Karpas-422 (cell line): ENCODE results near the gene TES. TPM values are rescaled to one million over a fixed set of nuclear protein-coding genes. Genes with fewer than 3 reads are reported as not detected.
A peak's percentile ranks its signal among the peaks of the same experiment; 100 is the strongest.

ENCODE experiments used
- DNase-seq: peaks from one replicate; pipeline ENCODE4 v3.0.0-alpha.2; 2015
- H2AFZ ChIP-seq: fragments of 200-600 bp; sonication (generic); 2 replicates; pipeline ENCODE4 v1.6.1; 2014; ENCODE audit warnings: antibody characterized with exemption, low read length, mixed read lengths
- H3K27ac ChIP-seq: fragments of 200-600 bp; sonication (generic); 2 replicates; pipeline ENCODE4 v1.5.1; 2014; ENCODE audit warnings: mild to moderate bottlenecking, low read length, moderate library complexity
- H3K27me3 ChIP-seq: fragments of 200-600 bp; sonication (generic); 2 replicates; pipeline ENCODE4 v1.6.1; 2014; ENCODE audit warnings: low read length, mixed read lengths
- H3K36me3 ChIP-seq: fragments of 200-600 bp; sonication (generic); 2 replicates; pipeline ENCODE4 v1.6.1; 2014; ENCODE audit warnings: low read length, mixed read lengths; ENCODE audit not compliant: insufficient read depth
- H3K4me1 ChIP-seq: fragments of 200-600 bp; sonication (generic); 2 replicates; pipeline ENCODE4 v1.6.1; 2014; ENCODE audit warnings: mild to moderate bottlenecking, low read length, mixed read lengths
- H3K4me2 ChIP-seq: fragments of 200-600 bp; sonication (generic); 2 replicates; pipeline ENCODE4 v1.6.1; 2014; ENCODE audit warnings: low read length, low read depth, mild to moderate bottlenecking; ENCODE audit not compliant: poor library complexity, severe bottlenecking
- H3K4me3 ChIP-seq: fragments of 200-600 bp; sonication (generic); 2 replicates; pipeline ENCODE4 v1.5.1; 2014; ENCODE audit warnings: mild to moderate bottlenecking, antibody characterized with exemption, low read length, mixed read lengths
- H3K79me2 ChIP-seq: fragments of 200-600 bp; sonication (generic); 2 replicates; pipeline ENCODE4 v1.6.1; 2014; ENCODE audit warnings: mild to moderate bottlenecking, low read length, mixed read lengths
- H3K9ac ChIP-seq: fragments of 200-600 bp; sonication (generic); 2 replicates; pipeline ENCODE4 v1.6.0; 2014; ENCODE audit warnings: low read length
- H3K9me2 ChIP-seq: fragments of 200-600 bp; sonication (generic), shearing (Covaris generic); replicated peaks from 2 replicates; pipeline ENCODE4 v1.6.0; 2014; ENCODE audit warnings: mild to moderate bottlenecking, low read length, moderate library complexity; ENCODE audit not compliant: insufficient read depth
- H3K9me3 ChIP-seq: fragments of 300-700, 200-600 bp; sonication (generic); 2 replicates; pipeline ENCODE4 v1.6.1; 2014; ENCODE audit warnings: low read length, mixed read lengths
- H4K20me1 ChIP-seq: fragments of 200-600 bp; sonication (generic); 2 replicates; pipeline ENCODE4 v1.6.1; 2014; ENCODE audit warnings: mild to moderate bottlenecking, antibody characterized with exemption, low read length, low read depth; ENCODE audit not compliant: insufficient read depth
- total RNA-seq: library from RNA; depleted of rRNA; stranded (reverse); fragments of >200 nt; shearing (Covaris generic); gene quantifications from 2 replicates; pipeline ENCODE4 v1.2.3, GENCODE V29; 2014; ENCODE audit warnings: low replicate concordance; rRNA removed

The TES gene, protein sequence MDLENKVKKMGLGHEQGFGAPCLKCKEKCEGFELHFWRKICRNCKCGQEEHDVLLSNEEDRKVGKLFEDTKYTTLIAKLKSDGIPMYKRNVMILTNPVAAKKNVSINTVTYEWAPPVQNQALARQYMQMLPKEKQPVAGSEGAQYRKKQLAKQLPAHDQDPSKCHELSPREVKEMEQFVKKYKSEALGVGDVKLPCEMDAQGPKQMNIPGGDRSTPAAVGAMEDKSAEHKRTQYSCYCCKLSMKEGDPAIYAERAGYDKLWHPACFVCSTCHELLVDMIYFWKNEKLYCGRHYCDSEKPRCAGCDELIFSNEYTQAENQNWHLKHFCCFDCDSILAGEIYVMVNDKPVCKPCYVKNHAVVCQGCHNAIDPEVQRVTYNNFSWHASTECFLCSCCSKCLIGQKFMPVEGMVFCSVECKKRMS
- not detected in 2 replicates for total RNA-seq

DNA sequence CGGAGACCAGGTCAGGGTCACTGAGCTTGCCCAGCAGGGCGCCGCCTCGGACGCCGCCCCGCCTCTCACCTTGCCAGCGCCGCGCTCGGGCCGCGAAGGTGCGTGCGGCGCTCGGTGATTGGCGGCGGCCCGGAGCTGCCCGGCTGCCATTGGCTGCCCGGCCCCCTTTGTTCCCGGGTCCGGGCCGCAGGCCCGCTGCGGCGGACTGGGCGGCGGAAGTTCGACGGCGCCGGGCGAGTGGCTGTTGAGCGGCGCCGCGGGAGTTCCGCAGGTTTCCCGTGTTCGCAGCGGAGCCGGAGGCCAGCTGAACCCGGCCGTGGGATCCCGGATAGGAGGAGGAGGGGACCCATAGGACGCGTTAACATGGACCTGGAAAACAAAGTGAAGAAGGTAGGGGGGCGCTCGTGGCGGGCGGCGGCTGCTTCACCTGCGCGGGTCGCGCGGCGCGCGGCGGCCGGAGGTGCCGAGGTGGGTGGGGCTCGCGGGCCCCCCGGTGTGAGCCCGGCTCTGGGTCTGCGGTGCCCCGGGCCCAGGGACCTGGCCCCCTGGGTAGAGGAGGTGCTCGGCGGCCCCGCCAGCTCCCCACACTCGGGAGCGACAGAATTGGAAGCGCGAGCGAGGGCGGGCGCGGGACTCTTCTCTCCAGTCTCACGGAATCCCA is at the start of gene TES:
TES (plus strand) TSS at position 195 of the 661 bp plus-strand sequence; CDS start at position 364, 169 bp downstream.
- no peak for DNase-seq
- H3K4me3 ChIP-seq: peak within 1 kb of the TSS; percentile 37; the same call in 1 of the 2 replicates

DNA sequence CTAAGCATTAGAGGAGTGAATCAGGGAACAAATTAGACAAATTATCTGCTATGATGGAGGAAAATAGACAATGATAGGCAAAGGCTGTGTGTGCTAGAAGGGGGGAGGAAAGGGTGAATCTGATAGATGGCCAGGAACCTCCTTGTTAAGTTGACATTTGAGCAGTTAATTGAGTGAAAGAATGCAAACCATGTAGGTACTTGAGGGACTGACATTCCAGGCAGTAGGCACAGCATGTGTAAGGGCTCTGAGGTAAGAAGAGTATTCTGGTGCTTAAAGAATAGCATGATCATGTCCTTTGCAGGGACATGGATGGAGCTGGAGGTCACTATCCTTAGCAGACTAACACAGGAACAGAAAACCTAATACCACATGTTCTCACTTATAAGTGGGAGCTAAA is 48.6 kb upstream of the TES start:
- Histone ChIP-seq H3K4me2 (no peak overlapping the region), H3K36me3 (no peaks in the 10 kb centered on the region), H4K20me1 (no peaks in the 10 kb centered on the region), H3K79me2 (no peaks in the 10 kb centered on the region), H3K4me3 (no peak overlapping the region), H3K9me2 (no peaks in the 10 kb centered on the region), H2AFZ (no peak overlapping the region), H3K9me3 (no peaks in the 10 kb centered on the region), H3K9ac (no peak overlapping the region), H3K27me3 (no peaks in the 10 kb centered on the region), H3K4me1 (peaks cover 10% of the 10 kb centered on the region), H3K27ac (no peak overlapping the region)
- no peak for DNase-seq

More for the DNA sequence above, at the start of gene TES:
- H4K20me1 ChIP-seq: no peaks in the 10 kb centered on the region
- no peaks in the 10 kb centered on the region for H3K36me3 ChIP-seq
- no peak within 1 kb of the TSS for H3K27ac ChIP-seq
- no peaks in the 10 kb centered on the region for H3K9me2 ChIP-seq
- 0 out of 2 replicates have a peak within 1 kb of the TSS, but pooled peaks have one; percentile 41 for H2AFZ ChIP-seq
- H3K4me2 ChIP-seq: peak within 1 kb of the TSS; percentile 50
- no peaks in the 10 kb centered on the region for H3K27me3 ChIP-seq
- H3K9me3 ChIP-seq: no peaks in the 10 kb centered on the region
- H3K4me1 ChIP-seq: peaks cover 10% of the 10 kb centered on the region
- 0 out of 2 replicates have a peak within 1 kb of the TSS, but pooled peaks have one; percentile 20 for H3K9ac ChIP-seq
- H3K79me2 ChIP-seq: no peaks in the 10 kb centered on the region

DNA sequence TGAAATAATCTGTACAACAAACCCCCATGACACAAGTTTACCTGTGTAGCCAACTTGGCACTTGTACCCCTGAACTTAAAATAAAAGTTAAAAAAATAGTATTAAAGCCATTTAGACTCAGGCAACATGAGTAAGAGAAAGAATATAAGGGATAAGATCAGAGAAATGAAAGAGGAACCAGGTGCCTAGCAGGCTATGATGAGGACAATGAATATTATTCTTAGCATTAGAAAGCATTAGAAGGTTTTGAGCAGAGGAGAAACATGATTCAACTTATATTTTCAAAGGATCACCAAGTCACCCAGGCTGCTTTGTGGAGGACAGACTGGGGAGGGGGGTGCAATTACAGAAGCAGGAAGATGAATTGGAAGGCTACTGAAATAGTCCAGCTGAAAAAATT is 48.1 kb upstream of the TES start:
- H3K4me2 ChIP-seq: no peak overlapping the region
- H3K79me2 ChIP-seq: no peaks in the 10 kb centered on the region
- no peak overlapping the region for H3K9ac ChIP-seq
- H2AFZ ChIP-seq: no peak overlapping the region
- H3K4me3 ChIP-seq: no peak overlapping the region
- DNase-seq: no peak
- no peaks in the 10 kb centered on the region for H3K9me3 ChIP-seq
- peaks cover 10% of the 10 kb centered on the region for H3K4me1 ChIP-seq
- H4K20me1 ChIP-seq: no peaks in the 10 kb centered on the region
- H3K36me3 ChIP-seq: no peaks in the 10 kb centered on the region
- H3K27me3 ChIP-seq: no peaks in the 10 kb centered on the region
- no peak overlapping the region for H3K27ac ChIP-seq
- no peaks in the 10 kb centered on the region for H3K9me2 ChIP-seq

DNA sequence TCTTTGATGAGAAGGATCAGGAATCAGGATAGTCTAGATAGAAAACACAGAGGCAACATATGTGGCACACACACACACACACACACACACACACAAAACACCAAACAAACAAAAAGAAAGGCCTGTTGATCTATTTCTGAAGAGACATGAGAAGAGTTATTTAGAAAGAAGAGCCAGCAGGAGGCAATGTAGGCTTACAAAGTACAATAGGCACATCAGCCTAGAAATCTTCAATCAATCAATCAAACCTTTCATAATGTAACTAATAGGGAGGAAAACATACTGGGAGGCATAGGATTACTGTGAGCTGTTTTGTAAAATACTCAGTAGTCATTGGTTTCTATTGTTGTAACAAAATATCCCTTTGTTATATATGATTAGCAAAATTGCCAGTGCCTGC is 47.3 kb upstream of the TES start:
- Histone ChIP-seq H2AFZ (no peak overlapping the region), H4K20me1 (no peaks in the 10 kb centered on the region), H3K27me3 (no peaks in the 10 kb centered on the region), H3K27ac (no peak overlapping the region), H3K4me1 (peaks cover 10% of the 10 kb centered on the region), H3K4me3 (no peak overlapping the region), H3K9ac (no peak overlapping the region), H3K36me3 (no peaks in the 10 kb centered on the region), H3K79me2 (no peaks in the 10 kb centered on the region), H3K4me2 (no peak overlapping the region), H3K9me2 (no peaks in the 10 kb centered on the region), H3K9me3 (no peaks in the 10 kb centered on the region)
- no peak for DNase-seq

DNA sequence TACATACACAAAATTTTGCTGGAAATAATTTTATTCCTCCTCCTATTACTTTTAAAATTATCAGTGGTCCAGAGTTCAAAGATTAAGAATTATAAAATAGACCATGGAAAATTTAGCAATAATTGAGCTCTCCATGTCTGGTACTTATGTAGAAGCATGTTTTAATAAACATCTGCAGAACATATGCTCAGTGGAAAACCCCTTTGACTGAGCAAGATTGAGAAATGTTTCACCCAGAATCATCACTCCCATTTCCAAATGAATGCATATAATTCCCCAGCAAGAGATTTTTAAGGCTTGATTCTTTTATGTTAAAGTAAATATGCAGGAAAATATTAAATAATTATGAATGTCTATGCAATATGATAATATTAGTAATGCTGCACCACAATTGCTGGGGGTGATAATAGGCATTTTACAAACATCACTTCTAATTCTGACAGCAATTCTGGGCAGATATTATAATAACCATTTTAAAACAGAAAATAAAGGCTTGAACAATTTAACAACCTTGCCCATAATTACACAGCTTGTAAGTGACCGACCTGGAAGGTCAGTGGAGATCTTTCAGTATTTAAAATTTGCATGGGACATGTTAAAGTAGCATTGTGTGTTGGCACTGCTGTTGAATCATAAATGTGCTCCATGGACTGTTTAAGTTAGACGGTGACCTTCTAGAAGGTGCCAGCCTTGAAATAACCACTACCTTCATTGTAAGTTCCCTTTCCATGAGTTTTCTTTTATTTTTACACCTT is 45.6 kb upstream of the TES start:
- H4K20me1 ChIP-seq: no peaks in the 10 kb centered on the region
- no peak for DNase-seq
- no peak overlapping the region for H3K9ac ChIP-seq
- no peaks in the 10 kb centered on the region for H3K36me3 ChIP-seq
- H3K27ac ChIP-seq: no peak overlapping the region
- peaks cover 10% of the 10 kb centered on the region for H3K4me1 ChIP-seq
- H3K79me2 ChIP-seq: no peaks in the 10 kb centered on the region
- H3K4me3 ChIP-seq: no peak overlapping the region
- no peaks in the 10 kb centered on the region for H3K27me3 ChIP-seq
- no peak overlapping the region for H2AFZ ChIP-seq
- H3K9me3 ChIP-seq: no peaks in the 10 kb centered on the region
- H3K9me2 ChIP-seq: no peaks in the 10 kb centered on the region
- H3K4me2 ChIP-seq: no peak overlapping the region

DNA sequence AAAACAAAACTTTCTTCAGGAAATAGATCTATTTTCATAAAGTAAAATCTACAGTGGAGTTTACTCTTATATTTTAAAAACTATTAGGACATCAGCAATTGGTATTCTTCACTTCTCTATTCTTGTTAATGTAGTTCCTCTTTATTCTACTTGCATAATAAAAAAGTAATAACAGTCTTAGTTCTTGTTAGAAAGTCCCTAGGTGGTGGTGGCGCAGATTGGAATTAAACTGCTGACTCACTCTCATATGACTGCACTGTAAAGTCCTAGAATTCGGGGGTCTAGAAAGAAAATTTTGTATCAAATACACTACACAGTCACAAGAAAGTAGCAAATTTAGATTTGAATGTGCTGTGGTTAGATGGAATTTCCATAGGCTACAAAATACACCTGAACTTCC is 44.6 kb upstream of the TES start:
- Histone ChIP-seq H3K36me3 (no peaks in the 10 kb centered on the region), H3K9ac (no peak overlapping the region), H3K4me3 (no peak overlapping the region), H3K4me2 (no peak overlapping the region), H2AFZ (no peak overlapping the region), H3K9me3 (no peaks in the 10 kb centered on the region), H3K9me2 (no peaks in the 10 kb centered on the region), H3K27ac (no peak overlapping the region), H3K79me2 (no peaks in the 10 kb centered on the region), H3K4me1 (peaks cover 10% of the 10 kb centered on the region), H3K27me3 (no peaks in the 10 kb centered on the region), H4K20me1 (no peaks in the 10 kb centered on the region)
- DNase-seq: peak; percentile 55

DNA sequence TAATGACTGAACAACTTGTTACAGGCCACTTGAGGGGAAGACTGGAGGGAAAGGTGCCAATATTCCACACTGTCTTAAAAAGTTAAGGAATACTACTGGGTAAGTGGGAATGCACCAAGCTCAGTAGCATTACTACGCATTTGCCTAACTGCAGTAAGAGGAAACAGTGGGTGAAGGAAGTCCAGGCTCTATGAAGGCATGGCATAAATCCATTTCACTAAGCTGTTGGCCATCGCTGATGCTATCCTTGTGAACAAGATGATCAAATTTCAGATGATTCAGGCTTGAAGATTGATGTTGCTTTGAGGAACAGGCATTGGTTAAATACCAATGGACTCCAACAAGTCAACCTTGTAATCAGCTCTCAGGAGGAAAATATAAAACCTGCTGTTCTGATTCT is 44.2 kb upstream of the TES start:
- Histone ChIP-seq H3K4me3 (no peak overlapping the region), H3K9me2 (no peaks in the 10 kb centered on the region), H4K20me1 (no peaks in the 10 kb centered on the region), H3K36me3 (no peaks in the 10 kb centered on the region), H3K4me1 (peaks cover 10% of the 10 kb centered on the region), H2AFZ (no peak overlapping the region), H3K79me2 (no peaks in the 10 kb centered on the region), H3K9ac (no peak overlapping the region), H3K27ac (no peak overlapping the region), H3K27me3 (no peaks in the 10 kb centered on the region), H3K4me2 (no peak overlapping the region), H3K9me3 (no peaks in the 10 kb centered on the region)
- DNase-seq: no peak

DNA sequence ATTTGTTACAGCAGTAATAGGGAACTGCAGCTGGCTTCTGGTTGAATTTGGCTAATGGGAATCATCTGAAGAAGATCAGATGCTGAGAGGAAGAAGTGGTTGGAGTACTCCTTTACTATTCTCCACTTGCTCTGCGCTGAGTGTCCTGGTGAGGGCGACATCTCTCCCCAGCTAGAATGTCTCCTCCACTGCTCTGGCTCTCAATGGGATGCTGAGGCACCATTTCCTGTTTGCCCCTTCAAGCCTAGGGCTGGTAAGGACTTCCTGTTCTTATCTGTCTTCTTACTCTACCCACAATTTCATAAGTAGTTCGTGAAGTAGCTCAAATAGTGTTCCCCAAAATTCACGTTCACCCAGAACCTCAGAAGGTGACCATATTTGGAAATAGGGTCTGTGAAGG is 43.2 kb upstream of the TES start:
- no peaks in the 10 kb centered on the region for H3K9me2 ChIP-seq
- H3K4me3 ChIP-seq: no peak overlapping the region
- no peak overlapping the region for H3K9ac ChIP-seq
- H3K9me3 ChIP-seq: no peaks in the 10 kb centered on the region
- no peaks in the 10 kb centered on the region for H3K79me2 ChIP-seq
- no peak overlapping the region for H3K27ac ChIP-seq
- no peaks in the 10 kb centered on the region for H3K36me3 ChIP-seq
- no peaks in the 10 kb centered on the region for H4K20me1 ChIP-seq
- H3K4me2 ChIP-seq: no peak overlapping the region
- H2AFZ ChIP-seq: 0 out of 2 replicates have a peak overlapping the region, but pooled peaks have one; percentile 64
- peaks cover 10% of the 10 kb centered on the region for H3K4me1 ChIP-seq
- DNase-seq: peak; percentile 78
- H3K27me3 ChIP-seq: no peaks in the 10 kb centered on the region
